Neural cell (in vitro differentiated cells): ENCODE results near the gene PIGQ. TPM values are rescaled to one million over a fixed set of nuclear protein-coding genes. Genes with fewer than 3 reads are reported as not detected.

Source experiments
- H2AFZ ChIP-seq: fragments of 200-600, 300-800 bp; sonication (generic), shearing (Covaris generic); 2 replicates; pipeline ENCODE4 v1.6.0; 2014; ENCODE audit warnings: low read depth, mild to moderate bottlenecking, antibody characterized with exemption, low read length, moderate library complexity
- H3F3A ChIP-seq: fragments of 200-600 bp; shearing (Covaris generic); 2 replicates; pipeline ENCODE4 v1.6.1; 2016; ENCODE audit warnings: mild to moderate bottlenecking, moderate library complexity, mixed read lengths, antibody characterized with exemption, low read length; ENCODE audit not compliant: insufficient read depth, poor library complexity, severe bottlenecking
- H3K27ac ChIP-seq: fragments of 200-600, 300-800 bp; sonication (generic), shearing (Covaris generic); 2 replicates; pipeline ENCODE4 v1.5.1; 2014; ENCODE audit warnings: mild to moderate bottlenecking, low read length, moderate library complexity
- H3K27me3 ChIP-seq: fragments of 300-800, 200-600 bp; sonication (generic), shearing (Covaris generic); 2 replicates; pipeline ENCODE4 v1.6.0; 2014; ENCODE audit warnings: mild to moderate bottlenecking, low read depth, low read length, moderate library complexity; ENCODE audit not compliant: insufficient read depth
- H3K36me3 ChIP-seq: fragments of 300-800, 200-600 bp; sonication (generic), shearing (Covaris generic); 2 replicates; pipeline ENCODE4 v1.5.1; 2014; ENCODE audit warnings: mild to moderate bottlenecking, antibody characterized with exemption, low read length, moderate library complexity; ENCODE audit not compliant: insufficient read depth
- H3K4me2 ChIP-seq: fragments of 300-800, 200-600 bp; sonication (generic), shearing (Covaris generic); 2 replicates; pipeline ENCODE4 v1.6.0; 2014; ENCODE audit warnings: mild to moderate bottlenecking, low read length
- H3K4me3 ChIP-seq: fragments of 300-800, 200-600 bp; sonication (generic), shearing (Covaris generic); 2 replicates; pipeline ENCODE4 v1.5.1; 2014; ENCODE audit warnings: mild to moderate bottlenecking, low read length, moderate library complexity
- H3K79me2 ChIP-seq: fragments of 200-600 bp; shearing (Covaris generic); replicated peaks from 2 replicates; pipeline ENCODE4 v1.6.0; 2014; ENCODE audit warnings: mild to moderate bottlenecking, low read length, moderate library complexity; ENCODE audit not compliant: insufficient read depth
- H3K9ac ChIP-seq: fragments of 300-800, 200-600 bp; sonication (generic), shearing (Covaris generic); 2 replicates; pipeline ENCODE4 v1.6.1; 2016; ENCODE audit warnings: mild to moderate bottlenecking, low read length, mixed read lengths
- H3K9me2 ChIP-seq: fragments of 200-600 bp; shearing (Covaris generic); 2 replicates; pipeline ENCODE4 v1.6.1; 2016; ENCODE audit warnings: mild to moderate bottlenecking, low read length, mixed read lengths; ENCODE audit not compliant: insufficient read depth
- H3K9me3 ChIP-seq: fragments of 200-600, 300-800 bp; sonication (generic), shearing (Covaris generic); 2 replicates; pipeline ENCODE4 v1.6.1; 2016; ENCODE audit warnings: mild to moderate bottlenecking, mixed run types, low read length, moderate library complexity, mixed read lengths
- H4K20me1 ChIP-seq: fragments of 200-600 bp; shearing (Covaris generic); 2 replicates; pipeline ENCODE4 v1.6.1; 2016; ENCODE audit warnings: mild to moderate bottlenecking, mixed run types; ENCODE audit not compliant: insufficient read depth
- CTCF ChIP-seq: fragments of 450-650 bp; IDR thresholded peaks from 2 replicates; pipeline ENCODE4 v1.5.1; 2014; ENCODE audit warnings: antibody characterized with exemption, mild to moderate bottlenecking, moderate library complexity; ENCODE audit not compliant: poor library complexity, severe bottlenecking
- EP300 ChIP-seq: fragments of 450-650 bp; conservative IDR thresholded peaks from 2 replicates; pipeline ENCODE4 v1.6.1; 2014; ENCODE audit warnings: antibody characterized with exemption, mild to moderate bottlenecking, moderate library complexity; ENCODE audit not compliant: poor library complexity, severe bottlenecking
- EZH2 ChIP-seq: fragments of 200-600, 300-800 bp; shearing (Covaris generic), sonication (generic); IDR thresholded peaks from 2 replicates; pipeline ENCODE4 v1.6.1; 2014; ENCODE audit warnings: antibody characterized with exemption, low read length, borderline replicate concordance, mild to moderate bottlenecking; ENCODE audit not compliant: insufficient read depth, poor library complexity, severe bottlenecking
- MXI1 ChIP-seq: fragments of 450-650 bp; conservative IDR thresholded peaks from 2 replicates; pipeline ENCODE4 v1.6.1; 2014; ENCODE audit warnings: antibody characterized with exemption, mild to moderate bottlenecking; ENCODE audit not compliant: poor library complexity, severe bottlenecking
- POLR2AphosphoS5 ChIP-seq: IDR thresholded peaks from 2 replicates; pipeline ENCODE4 v1.6.1; 2012
- RAD21 ChIP-seq: fragments of 450-650 bp; conservative IDR thresholded peaks from 2 replicates; pipeline ENCODE4 v1.6.1; 2014; ENCODE audit warnings: antibody characterized with exemption, mild to moderate bottlenecking, moderate library complexity
- SMC3 ChIP-seq: fragments of 450-650 bp; conservative IDR thresholded peaks from 2 replicates; pipeline ENCODE4 v1.6.1; 2014; ENCODE audit warnings: antibody characterized with exemption, mild to moderate bottlenecking, moderate library complexity; ENCODE audit not compliant: poor library complexity
- TAF1 ChIP-seq: IDR thresholded peaks from 2 replicates; pipeline ENCODE4 v1.6.1; 2012; ENCODE audit warnings: low read depth
- polyA plus RNA-seq: library from polyadenylated mRNA; depleted of rRNA; stranded (reverse); fragments of >200 nt; gene quantifications from 2 replicates; pipeline ENCODE4 v1.2.3, GENCODE V29; 2014
- TF ChIP-seq, protein P1 (sequence below): IDR thresholded peaks from 2 replicates; pipeline ENCODE4 v1.6.1; 2012; ENCODE audit warnings: borderline replicate concordance

PIGQ gene
- polyA plus RNA-seq, 1 donor from 2014 or later = 69.2 TPM

DNA sequence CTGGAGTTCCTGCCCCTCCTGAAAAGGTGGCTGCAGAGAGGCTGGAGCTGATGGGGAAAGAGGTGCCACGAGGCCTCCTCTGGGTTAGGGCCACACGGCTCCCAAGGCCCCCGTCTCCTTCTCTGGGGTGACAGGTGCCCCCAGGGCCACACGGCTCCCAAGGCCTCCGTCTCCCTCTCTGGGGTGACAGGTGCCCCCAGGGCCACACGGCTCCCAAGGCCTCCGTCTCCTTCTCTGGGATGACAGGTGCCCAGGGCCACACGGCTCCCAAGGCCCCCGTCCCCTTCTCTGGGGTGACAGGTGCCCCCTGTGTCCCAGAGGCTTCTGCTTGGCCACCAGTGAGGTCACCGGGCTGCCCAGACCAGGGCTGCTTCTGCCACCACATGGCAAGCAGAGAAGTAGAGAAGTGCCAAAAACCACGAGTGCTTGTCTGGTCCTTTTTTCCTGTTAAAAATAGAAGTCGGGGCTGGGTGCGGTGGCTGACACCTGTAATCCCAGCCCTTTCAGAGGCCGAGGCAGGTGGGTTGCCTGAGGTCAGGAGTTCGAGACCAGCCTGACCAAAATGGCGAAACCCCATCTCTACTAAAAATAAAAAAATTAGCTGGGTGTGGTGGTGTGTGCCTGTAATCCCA, 38.2 kb upstream of the PIGQ start:
- TF ChIP-seq RAD21 = no peak

DNA sequence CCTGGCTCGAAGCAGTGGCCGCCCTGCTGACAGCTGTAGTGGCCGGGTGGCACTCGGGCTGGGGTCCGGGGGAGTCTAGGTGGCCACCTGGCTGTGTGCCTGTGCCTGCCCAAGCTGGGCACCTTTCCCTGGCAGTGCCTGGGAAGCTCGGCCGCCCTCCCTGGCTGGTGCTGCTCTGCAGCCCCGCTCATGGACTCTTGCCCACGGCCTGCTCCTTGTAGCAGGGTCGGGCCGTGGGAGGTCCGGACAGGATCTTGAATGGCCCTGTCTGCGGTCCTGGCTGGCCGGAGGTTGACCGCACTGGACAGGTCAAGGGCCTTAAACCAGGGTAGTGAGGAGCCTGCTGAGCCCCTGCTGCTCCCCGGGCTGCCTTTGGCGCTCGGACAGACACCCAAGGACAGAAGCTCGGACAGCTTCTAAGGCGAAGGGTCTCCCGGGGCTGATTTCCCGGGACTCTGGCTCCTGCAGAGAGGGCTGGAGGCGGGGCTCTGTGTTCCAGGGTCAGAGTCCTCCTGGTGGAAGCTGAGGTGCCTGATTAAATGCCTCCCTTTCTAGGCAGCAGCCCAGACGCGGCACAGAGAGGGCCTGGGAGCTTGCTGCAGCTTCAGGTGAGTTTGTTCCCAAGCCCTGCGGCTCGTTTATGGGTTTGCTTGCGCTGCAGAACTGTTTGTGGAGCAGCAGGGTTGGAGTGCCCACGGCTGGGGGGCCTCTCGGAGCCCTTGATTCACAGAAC, 36.2 kb upstream of the PIGQ start:
- TF ChIP-seq RAD21 (no peak), POLR2AphosphoS5 (no peak), CTCF (no peak), TAF1 (no peak), SMC3 (no peak), EP300 (no peak)
- Histone ChIP-seq H3K9ac (no peak overlapping the region), H4K20me1 (no peaks in the 10 kb centered on the region), H3K27me3 (no peaks in the 10 kb centered on the region), H3K27ac (no peak overlapping the region), H3F3A (no peaks in the 10 kb centered on the region), H3K9me2 (no peaks in the 10 kb centered on the region), H3K4me3 (no peak overlapping the region), H2AFZ (no peak overlapping the region), H3K79me2 (peaks cover 13% of the 10 kb centered on the region), H3K36me3 (no peaks in the 10 kb centered on the region), H3K9me3 (no peaks in the 10 kb centered on the region), H3K4me2 (no peak overlapping the region)

More for the DNA sequence above, 38.2 kb upstream of the PIGQ start:
- Histone ChIP-seq H3K9me3 (no peaks in the 10 kb centered on the region), H3K4me2 (no peak overlapping the region), H3K9ac (no peak overlapping the region), H3K9me2 (no peaks in the 10 kb centered on the region), H3K36me3 (no peaks in the 10 kb centered on the region), H3K27me3 (no peaks in the 10 kb centered on the region), H3K4me3 (no peak overlapping the region), H3K79me2 (peaks cover 16% of the 10 kb centered on the region), H4K20me1 (no peaks in the 10 kb centered on the region), H3F3A (no peaks in the 10 kb centered on the region), H2AFZ (no peak overlapping the region), H3K27ac (no peak overlapping the region)

- Histone ChIP-seq H3K27me3 (no peaks in the 10 kb centered on the region), H3K27ac (no peak overlapping the region), H4K20me1 (no peaks in the 10 kb centered on the region), H3K79me2 (peaks cover 7% of the 10 kb centered on the region), H3F3A (no peaks in the 10 kb centered on the region), H3K9me3 (no peaks in the 10 kb centered on the region), H3K36me3 (no peaks in the 10 kb centered on the region), H3K4me2 (no peak overlapping the region), H3K9me2 (no peaks in the 10 kb centered on the region), H3K9ac (no peak overlapping the region), H2AFZ (no peak overlapping the region), H3K4me3 (no peak overlapping the region)
- no peak for TF ChIP-seq CTCF
- no peak for TF ChIP-seq RAD21
- TF ChIP-seq TAF1 = no peak
- no peak for TF ChIP-seq POLR2AphosphoS5
- TF ChIP-seq SMC3 = no peak
- TF ChIP-seq, protein P1, sequence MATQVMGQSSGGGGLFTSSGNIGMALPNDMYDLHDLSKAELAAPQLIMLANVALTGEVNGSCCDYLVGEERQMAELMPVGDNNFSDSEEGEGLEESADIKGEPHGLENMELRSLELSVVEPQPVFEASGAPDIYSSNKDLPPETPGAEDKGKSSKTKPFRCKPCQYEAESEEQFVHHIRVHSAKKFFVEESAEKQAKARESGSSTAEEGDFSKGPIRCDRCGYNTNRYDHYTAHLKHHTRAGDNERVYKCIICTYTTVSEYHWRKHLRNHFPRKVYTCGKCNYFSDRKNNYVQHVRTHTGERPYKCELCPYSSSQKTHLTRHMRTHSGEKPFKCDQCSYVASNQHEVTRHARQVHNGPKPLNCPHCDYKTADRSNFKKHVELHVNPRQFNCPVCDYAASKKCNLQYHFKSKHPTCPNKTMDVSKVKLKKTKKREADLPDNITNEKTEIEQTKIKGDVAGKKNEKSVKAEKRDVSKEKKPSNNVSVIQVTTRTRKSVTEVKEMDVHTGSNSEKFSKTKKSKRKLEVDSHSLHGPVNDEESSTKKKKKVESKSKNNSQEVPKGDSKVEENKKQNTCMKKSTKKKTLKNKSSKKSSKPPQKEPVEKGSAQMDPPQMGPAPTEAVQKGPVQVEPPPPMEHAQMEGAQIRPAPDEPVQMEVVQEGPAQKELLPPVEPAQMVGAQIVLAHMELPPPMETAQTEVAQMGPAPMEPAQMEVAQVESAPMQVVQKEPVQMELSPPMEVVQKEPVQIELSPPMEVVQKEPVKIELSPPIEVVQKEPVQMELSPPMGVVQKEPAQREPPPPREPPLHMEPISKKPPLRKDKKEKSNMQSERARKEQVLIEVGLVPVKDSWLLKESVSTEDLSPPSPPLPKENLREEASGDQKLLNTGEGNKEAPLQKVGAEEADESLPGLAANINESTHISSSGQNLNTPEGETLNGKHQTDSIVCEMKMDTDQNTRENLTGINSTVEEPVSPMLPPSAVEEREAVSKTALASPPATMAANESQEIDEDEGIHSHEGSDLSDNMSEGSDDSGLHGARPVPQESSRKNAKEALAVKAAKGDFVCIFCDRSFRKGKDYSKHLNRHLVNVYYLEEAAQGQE = no peak
- no peak for TF ChIP-seq EP300
- TF ChIP-seq EZH2 = no peak
- no peak for TF ChIP-seq MXI1
Observed at GRCh38 chr16:534135-534534, 35.6 kb upstream of the PIGQ start.
